Effector CD8-positive, alpha-beta T cell (primary cell): ENCODE data around the gene ADCY4.
A peak's percentile ranks its signal among the peaks of the same experiment; 100 is the strongest.
"Not testable (repeated sequence)": the region's sequence is repeated elsewhere in the genome, so short reads cannot be mapped to it uniquely, and the experiment has no call there.

Experiments used
- DNase-seq: peaks from one replicate; lab custom pipeline; 2025; lab: John Stamatoyannopoulos, UW
- total RNA-seq, 4 experiments: gene quantifications; one replicate each; lab custom pipeline; 2026; lab: John Stamatoyannopoulos, UW

ADCY4 gene
- 2.5 to 7.2 (median 5.7) reads per million in 4 experiments for total RNA-seq

GRCh38 chr14:24334431-24335291 lies at the start of gene ADCY4:
ADCY4 (minus strand) TSS chr14:24335071; CDS start chr14:24334652, 419 bp downstream.
- DNase-seq, result no peak

DNA sequence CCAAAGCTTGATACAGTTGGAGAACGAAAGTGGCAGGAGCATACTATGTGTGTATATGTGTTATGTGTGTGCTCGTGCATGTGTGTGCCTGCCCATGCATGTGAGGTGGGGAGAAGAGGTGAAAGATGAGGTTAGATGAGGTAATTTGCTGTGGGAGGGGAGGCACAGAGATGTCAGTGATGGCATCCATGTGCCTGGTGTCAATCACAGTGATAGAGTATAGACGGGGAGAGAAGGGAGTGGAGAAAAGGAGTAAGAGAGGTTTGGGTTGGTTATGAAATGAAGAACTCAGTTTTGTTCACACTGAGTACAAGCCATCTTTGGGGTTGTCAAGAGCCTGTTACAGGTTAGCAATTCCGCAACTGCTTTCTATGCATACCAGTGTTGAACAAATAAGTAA lies 49.3 kb upstream of the ADCY4 start:
- no peak for DNase-seq

DNA sequence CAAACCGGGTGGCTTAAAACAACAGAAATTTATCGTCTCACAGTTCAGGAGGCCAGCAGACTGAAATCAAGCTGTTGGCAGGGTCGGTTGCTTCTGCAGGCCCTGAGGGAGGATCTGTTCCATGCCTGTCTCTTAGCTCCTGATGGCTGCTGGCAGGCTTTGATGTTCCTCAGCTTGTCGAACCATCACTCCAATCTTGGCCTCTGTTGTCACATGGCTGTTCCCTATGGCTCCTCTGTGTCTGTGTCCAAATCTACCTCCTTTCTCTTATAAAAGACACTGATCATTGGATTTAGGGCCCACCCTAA lies 47.1 kb upstream of the ADCY4 start:
- DNase-seq, result no peak

GRCh38 chr14:24381363-24382063 lies 46.6 kb upstream of the ADCY4 start:
- DNase-seq, result no peak

DNA sequence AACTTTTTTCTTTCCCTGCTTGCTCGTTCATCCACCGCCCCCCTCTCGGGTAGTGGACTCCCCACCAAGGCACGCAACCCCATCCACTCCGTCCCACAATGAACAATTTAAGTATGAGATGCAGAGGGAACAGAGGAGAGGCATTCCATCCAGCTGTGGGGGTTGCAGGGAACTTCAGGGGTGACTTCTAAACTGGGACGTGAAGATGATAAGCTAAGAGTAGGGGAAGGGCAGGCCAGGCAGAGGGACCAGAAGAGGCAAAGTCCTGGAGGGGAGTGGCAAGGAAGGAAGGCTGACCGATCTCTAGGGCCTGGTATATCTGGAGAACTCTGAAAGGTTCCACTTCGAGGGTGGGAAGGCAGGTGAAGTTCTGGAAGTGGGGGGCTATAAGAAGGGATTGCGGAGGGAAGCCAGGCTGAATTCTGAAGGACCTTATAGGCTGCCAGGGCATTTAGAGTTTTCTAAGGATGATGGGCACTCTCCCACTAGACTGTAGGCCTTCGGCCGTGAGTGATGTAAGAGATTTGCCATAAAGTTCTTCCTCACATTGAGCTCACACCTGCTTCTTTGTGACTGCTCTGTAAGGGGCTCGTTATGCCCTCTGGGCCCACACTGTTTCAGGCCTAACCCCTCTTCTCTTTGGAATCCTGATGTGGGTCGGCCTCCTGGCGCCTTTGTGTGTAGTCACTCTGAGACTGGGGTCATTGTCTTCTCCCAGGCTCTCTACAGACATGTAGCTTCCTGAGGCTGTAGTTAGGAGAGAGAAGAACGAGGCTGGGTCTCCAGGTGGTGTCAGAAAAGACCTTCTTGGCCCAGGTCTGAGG lies 45.2 kb upstream of the ADCY4 start:
- no peak for DNase-seq

DNA sequence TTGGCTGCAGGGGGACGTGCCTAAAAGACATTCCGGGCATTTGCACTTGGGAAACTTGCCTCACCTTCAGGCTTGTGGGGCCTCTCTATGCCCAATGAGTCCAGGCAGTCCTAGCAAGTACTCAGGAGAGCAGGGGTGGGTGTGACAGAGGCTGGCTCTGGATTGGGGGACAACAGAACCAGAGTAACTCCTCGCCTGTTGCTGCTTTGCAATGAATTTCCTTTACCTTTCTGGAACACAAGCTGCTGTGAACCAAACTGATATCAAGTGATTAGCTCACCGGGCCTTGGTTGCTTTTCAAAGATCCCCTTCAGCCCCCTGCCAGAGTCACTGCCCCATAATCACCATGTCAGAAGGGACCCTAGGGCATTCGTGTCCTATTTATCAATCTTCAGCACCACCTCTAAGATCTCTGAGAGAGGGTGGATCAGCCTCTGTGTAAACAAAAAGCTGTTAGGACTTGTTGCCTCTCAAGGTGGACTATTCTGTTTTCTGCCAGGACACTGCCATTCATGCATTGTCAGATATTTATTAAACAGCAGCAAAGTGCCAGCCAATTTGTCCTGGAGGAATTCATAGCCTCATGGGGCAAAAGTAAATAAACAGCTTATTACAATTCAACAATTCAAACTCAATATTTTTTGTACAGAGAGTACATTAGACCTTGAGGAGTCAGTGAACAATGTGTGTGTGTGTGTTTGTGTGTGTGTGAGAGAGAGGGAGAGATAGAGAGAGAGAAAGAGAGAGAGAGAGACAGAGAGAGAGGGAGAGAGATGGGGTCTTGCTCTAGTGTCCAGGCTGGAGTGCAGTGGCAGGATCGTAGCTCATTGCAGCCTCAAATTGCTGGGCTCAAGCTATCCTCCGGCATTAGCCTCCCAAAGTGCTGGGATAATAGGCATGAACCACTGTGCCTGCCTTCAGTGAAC lies 44.4 kb upstream of the ADCY4 start:
- DNase-seq, result no peak

GRCh38 chr14:24378327-24378726 lies 43.5 kb upstream of the ADCY4 start:
- no peak for DNase-seq

DNA sequence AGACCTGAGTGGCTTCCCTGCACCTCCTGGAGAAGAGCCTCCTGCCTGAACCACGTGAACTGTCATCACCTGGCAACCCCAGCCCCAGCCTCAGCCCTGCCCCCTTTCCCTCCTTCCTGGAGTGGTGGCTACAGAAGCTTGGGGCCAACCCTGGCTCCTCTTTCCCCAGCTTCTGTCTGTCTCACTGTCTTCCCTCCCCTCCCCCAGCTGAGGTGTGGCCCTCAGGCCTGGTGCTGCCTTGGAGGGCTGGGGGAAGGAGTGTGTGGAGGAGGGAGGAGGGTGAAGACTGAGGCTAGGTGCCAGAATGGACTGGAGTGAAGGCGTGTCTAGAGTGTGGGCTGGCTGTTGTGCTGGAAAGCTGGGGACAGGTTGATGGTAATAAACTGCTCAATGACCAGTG lies 42.8 kb upstream of the ADCY4 start:
- DNase-seq, result no peak

- no peak for DNase-seq
Measured at GRCh38 chr14:24377126-24377525, 42.3 kb upstream of the ADCY4 start.

- no peak for DNase-seq
Measured at GRCh38 chr14:24376448-24377070, 41.7 kb upstream of the ADCY4 start.

- DNase-seq, result no peak
Measured at GRCh38 chr14:24372701-24373416, 38.0 kb upstream of the ADCY4 start.

DNA sequence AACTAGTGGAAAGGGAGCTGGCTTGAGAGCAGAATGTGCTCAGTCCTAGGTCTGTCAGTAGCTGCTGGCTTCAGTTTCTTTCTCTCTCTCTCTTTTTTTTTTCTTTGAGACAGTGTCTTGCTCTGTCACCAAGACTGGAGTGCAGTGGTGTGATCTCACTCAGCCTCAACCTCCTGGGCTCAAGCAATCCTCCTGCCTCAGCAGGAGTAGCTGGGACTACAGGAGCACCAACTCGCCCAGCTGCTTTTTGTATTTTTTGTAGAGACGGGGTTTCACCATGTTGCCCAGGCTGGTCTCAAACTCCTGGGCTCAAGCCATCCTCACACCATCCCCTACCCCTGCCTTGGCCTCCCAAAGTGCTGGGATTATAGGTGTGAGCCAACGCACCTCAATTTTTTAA lies 36.7 kb upstream of the ADCY4 start:
- not testable (repeated sequence) for DNase-seq

GRCh38 chr14:24370748-24371147 lies 35.9 kb upstream of the ADCY4 start:
- no peak for DNase-seq

GRCh38 chr14:24369907-24370687 lies 35.2 kb upstream of the ADCY4 start:
- DNase-seq, result no peak

GRCh38 chr14:24369463-24369862 lies 34.6 kb upstream of the ADCY4 start:
- no peak for DNase-seq

DNA sequence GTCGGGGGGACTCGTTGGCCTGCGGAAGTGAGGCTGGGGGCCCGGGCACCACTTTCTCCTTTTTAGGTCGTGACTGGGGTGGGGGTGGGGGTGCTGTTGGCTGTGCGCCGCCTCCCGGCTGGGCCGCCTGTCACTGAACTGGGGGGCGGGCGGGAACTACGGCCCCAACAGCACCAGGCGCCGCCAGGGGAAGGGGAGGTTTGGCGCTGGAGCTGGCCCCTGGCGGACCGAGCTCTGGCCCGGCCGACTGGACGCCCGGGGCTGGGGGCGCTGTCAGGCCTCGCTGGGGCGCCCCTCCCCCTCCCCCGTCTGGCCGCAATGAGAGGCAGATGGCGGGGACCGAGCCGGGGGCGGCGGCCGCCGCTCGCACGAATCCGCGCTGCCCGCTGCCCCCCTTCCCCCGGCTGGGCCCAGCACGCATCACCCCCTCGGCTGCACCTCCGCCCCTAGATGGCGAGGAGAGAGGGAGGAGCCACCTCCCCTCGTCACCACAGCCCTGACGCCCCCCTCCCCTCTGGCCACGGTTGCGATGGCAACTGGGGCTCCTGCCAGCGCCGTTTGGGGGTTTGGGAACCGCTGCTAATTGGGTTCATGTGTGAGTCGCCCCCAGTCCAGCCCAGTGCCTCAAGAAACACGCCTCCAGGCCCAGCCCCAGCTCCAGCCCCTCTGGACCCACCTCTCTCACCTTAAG lies 33.8 kb upstream of the ADCY4 start:
- DNase-seq, result peak; percentile 33

DNA sequence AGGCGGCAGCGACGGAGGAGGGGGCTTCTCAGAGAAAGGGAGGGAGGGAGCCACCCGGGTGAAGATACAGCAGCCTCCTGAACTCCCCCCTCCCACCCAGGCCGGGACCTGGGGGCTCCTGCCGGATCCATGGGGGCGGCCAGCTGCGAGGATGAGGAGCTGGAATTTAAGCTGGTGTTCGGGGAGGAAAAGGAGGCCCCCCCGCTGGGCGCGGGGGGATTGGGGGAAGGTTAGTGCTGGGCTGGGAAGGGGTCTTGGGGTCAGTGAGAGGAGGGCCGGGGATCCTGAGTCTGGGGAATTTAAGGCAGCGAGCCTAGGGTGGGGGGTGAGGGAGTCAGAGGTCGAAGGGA lies 33.3 kb upstream of the ADCY4 start:
- no peak for DNase-seq

- no peak for DNase-seq
Measured at GRCh38 chr14:24367514-24368211, 32.8 kb upstream of the ADCY4 start, which contains the start of gene NFATC4. NFATC4 (plus strand) TSS chr14:24368184; CDS start chr14:24368341, 157 bp downstream.
